GM20431 (cell line): ENCODE measurements around the gene USP30.

ENCODE experiments used
- in situ Hi-C: fragments of 300-500 bp; cut with MseI, MboI; formaldehyde crosslinking; loops from one replicate; pipeline ENCODE4 v1.15.0; 2020; ENCODE audit warnings: low sequenced_read_pairs; ENCODE audit not compliant: unreplicated experiment

USP30 gene

DNA sequence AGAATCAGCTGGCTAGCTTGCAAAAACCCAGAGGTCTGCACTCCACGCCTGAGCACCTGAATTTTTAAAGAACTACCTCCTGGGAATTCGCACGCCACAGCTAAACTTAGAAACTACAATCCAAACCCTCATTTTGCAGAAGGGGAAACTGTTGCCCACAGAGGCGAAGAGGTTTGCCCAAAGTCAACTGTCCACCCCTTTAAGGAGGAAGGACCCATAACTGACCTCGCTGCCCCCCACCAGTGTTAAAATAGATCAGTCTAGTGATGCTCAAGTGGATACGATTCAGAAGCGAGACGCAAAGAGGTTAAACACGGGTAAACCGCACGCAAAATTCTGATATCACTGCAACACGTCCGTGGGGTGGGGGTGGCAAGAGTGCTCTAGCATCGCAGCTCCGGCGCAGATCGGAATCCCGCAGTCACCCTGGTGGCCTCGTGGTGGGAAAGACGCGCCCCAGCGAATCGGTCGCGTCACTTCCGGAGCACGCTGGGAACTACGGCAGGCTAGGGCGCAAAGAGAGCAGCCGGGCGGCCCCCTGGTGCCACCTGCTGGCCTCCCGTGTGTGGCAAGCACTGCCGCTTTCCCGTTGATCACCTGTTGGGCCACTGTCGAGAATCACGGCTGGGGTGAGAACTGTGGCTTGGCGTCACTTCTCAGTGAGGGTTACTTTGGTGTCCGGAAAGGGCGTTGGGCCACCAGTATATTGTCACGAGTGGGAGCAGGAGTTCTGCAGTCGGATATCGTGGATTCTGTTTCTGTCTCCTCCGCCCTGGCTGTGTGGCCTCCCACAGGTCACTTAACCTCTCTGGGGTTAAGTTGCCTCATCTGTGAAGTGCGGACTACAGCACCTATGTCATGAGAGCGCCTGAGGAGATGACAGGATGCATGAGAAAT, 40.9 kb downstream of the USP30 start, which contains the start of gene ALKBH2:
TSS of gene ALKBH2 (minus strand) at position 451 of the 897 bp plus-strand sequence. CDS start 686 bp downstream, outside the sequence.
- in situ Hi-C loops = no loop called here

DNA sequence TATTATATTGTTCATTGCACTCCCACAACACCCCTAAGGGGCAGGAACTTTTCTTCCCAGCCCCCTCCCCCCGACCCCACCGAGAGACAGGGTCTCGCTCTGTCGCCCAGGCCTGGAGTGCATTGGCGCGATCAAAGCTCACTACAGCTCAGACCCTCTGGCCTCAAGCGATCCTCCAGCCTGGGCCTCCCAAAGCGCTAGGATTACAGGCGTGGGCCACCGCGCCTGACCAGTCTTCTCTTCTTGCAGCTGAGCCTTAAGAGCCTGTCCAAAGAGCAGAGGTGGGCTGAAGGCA, 44.7 kb downstream of the USP30 start:
- in situ Hi-C loops = no loop called here

DNA sequence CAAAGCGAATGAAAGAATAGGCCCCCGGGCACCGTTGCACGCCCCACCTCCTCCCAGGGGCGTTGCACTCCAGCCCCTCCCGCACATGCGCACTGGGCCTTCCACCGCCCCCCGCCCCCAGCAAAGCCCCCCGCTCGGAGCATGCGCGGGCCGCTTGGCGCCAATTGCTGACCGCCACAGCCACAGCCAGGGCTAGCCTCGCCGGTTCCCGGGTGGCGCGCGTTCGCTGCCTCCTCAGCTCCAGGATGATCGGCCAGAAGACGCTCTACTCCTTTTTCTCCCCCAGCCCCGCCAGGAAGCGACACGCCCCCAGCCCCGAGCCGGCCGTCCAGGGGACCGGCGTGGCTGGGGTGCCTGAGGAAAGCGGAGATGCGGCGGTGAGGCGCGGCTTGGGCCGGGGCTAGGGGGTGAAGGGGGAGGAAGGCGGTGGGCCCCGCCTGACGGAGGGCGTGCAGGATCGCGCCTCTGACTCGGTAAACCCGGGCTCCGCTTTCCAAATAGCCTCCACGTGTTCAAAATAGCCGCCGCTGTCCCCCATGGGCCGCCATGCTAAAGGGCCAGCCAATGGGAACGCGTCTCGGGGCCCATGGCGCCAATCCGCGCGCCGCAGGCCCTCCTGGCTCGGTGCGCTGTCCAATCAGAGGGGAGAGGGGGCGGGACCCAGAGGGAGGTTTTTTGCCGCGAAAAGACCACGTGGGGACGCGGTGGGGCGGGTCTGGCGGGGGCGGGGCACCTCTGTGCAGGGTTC, 45.2 kb downstream of the USP30 start, which contains the start of gene UNG:
TSS of gene UNG (plus strand) at position 163 of the 748 bp plus-strand sequence. CDS start at position 246, 83 bp downstream.
- in situ Hi-C loops = no loop called here

DNA sequence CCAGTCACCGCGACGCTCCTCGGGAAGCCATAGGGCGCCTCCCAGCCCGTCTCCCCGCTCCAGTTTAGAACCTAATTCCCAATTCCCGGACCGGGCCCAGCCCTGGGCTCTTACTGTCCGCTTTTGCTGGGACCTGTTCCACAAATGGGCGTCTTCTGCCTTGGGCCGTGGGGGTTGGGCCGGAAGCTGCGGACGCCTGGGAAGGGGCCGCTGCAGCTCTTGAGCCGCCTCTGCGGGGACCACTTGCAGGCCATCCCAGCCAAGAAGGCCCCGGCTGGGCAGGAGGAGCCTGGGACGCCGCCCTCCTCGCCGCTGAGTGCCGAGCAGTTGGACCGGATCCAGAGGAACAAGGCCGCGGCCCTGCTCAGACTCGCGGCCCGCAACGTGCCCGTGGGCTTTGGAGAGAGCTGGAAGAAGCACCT, 45.8 kb downstream of the USP30 start:
- in situ Hi-C loops = no loop called here

DNA sequence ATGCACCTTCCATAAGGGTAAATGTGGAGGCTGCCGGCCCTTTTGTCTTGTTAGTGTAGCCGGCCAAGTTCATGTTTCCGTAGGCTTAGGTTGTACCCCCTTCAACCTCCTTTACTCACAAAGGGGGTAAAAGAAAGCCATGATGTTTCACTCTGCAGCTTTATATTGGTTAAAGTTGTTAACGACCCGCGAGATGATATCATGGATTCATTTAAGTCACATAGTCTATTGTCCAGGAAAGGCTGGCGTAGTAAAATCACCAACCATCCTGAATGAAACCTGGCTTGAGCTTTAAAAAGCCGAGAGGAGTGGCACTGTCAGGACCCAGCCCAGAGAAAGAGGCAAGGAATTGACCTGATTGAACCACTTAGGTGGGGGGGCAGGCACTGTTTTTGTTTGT, 46.3 kb downstream of the USP30 start:
- in situ Hi-C loops = no loop called here

DNA sequence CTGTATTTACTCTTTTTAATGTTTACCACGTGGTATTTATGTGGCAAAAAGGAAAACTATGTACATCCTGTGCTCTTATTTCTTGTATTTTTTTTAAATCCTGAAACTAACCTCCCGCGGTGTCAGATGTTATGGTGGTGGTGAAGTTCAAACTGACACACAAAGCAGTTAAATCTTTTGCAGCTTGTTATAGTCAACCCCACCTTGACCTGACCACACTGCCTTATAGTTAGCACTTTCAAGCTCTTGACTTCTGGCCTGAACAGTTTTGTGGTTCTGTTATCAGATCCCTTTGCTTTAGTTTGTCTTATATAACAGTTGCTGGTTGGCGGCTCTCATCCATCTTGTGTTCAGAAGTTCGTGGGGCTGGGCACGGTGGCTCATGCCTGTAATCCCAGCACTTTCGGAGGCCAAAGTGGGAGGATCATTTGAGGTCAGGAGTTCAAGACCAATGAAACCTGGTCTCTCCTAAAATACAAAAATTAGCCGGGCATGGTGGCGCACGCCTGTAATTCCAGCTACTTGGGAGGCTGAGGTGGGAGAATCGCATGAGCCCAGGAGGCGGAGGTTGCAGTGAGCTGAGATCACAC, 47.1 kb downstream of the USP30 start:
- in situ Hi-C loops = no loop called here

DNA sequence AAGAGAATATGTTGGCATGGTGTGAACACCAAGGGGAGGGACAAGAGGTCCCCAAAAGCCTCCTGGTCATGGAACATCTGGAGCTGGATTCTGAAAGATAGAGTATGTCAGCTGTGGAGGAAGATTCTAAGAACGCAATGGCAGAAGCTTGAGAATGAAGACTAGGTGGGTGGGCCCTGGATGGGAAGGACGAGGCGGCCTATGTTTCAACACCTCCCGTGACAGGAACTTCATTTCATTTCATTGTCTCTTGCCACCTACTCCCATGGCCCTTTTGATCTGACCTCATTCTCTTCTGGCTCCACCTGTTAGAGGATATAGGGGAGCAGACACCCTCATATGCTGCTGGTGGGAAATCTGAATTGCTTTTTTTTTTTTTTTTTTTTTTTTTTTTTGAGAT, 48.4 kb downstream of the USP30 start:
- in situ Hi-C loops = no loop called here

DNA sequence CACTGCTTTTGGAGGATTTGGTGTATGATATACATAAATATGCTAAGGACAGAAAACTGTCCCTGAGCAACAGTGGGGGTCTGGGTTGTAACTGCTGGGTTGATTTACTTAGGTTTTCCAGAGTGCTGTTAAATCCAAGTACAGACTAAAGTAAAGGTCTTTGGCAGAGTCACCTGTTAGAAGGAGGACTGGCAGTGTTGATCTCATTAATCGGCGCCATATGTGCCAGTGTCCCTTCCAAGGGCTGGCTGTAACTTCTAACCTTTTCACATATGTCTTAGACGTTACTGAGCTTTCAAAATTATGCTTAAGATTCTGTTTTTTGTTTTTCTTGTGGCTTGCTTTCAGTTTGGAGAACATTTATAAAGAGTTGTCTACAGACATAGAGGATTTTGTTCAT, 50.1 kb downstream of the USP30 start:
- in situ Hi-C loops = no loop called here

DNA sequence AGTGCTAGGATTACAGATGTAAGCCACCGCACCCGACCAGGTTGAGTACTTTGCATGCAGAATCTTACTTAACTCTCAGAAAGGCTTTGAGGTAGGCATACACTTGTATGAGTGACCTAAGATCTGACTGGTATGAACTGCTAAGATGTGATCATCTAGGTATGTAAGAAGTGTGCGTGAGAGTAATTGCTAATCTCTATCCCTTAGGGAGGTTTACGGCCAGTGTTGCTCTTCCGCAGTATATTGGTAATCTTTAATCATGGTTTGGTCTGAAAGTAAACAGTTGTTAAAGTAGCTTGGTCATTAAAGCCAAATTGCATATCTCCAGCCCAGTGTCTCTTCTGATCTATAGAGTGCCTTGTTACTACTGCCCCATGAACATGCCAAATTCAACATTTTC, 52.8 kb downstream of the USP30 start:
- in situ Hi-C loops = no loop called here

DNA sequence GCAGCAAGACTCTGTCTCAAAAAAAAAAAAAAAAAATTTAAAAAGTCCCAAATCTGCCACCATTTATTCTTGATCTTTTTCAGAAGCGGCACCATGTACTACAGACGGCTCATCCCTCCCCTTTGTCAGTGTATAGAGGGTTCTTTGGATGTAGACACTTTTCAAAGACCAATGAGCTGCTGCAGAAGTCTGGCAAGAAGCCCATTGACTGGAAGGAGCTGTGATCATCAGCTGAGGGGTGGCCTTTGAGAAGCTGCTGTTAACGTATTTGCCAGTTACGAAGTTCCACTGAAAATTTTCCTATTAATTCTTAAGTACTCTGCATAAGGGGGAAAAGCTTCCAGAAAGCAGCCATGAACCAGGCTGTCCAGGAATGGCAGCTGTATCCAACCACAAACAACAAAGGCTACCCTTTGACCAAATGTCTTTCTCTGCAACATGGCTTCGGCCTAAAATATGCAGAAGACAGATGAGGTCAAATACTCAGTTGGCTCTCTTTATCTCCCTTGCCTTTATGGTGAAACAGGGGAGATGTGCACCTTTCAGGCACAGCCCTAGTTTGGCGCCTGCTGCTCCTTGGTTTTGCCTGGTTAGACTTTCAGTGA, 57.5 kb downstream of the USP30 start:
- in situ Hi-C loops = no loop called here

DNA sequence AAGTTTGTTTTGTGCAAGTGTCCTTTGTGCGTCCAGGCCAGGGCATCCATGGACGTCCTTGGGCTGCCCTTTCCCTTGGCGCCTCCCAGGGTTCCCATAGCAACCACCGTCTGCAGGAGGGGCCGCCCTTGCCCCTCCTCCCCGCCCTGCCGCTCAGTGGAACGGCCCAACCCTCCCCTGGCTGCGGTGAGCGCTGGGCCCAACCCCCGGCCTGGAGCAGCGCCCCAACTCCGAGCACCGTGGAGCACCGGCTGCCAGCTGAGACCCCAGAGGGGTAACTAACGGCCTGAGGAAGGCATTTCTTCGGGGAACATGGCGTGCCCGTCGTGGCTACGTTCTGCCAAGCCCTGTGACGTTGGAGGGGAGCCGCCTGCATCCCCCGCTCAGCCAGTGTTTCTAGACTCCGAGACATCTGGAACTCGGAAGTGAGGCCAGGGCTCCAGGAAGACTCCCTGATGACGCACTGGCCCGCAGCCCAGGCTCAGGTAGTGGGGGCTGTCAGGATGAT, 58.7 kb downstream of the USP30 start:
- in situ Hi-C loops = no loop called here

DNA sequence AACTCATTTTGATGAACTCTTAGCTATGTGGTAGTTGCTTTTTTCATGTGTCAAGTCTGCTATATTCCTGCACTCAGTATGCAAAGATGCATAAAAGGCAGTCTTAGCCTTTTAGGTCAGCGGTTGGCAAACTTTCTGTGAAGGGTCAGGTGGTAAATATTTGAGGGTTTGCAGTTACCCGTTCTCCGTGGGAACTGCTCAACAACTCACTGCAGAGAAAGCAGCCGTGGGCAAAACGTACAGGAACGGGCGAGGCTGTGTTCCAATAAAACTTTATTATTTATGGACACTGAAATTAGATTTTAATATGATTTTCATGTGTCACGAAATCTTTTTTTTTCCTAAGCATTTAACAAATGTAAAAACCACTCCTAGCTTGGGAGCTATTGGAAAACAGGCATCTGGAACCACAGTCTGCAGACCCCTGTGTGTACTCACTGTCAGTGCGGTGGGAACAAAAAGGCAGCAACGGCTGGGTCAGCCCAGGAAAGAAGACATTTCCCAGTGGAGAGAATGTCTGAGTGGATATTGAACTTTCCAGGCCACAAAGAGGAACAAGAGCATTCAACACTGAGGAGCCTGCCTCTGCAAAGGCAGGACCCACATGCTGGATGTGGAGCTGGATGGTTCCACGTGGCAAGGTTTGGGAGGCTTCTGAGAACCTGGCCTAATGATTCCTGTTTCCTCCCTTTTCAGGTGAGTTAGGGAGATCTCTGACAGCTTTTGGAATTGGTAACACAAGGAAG, 60.5 kb downstream of the USP30 start:
- in situ Hi-C loops = no loop called here

DNA sequence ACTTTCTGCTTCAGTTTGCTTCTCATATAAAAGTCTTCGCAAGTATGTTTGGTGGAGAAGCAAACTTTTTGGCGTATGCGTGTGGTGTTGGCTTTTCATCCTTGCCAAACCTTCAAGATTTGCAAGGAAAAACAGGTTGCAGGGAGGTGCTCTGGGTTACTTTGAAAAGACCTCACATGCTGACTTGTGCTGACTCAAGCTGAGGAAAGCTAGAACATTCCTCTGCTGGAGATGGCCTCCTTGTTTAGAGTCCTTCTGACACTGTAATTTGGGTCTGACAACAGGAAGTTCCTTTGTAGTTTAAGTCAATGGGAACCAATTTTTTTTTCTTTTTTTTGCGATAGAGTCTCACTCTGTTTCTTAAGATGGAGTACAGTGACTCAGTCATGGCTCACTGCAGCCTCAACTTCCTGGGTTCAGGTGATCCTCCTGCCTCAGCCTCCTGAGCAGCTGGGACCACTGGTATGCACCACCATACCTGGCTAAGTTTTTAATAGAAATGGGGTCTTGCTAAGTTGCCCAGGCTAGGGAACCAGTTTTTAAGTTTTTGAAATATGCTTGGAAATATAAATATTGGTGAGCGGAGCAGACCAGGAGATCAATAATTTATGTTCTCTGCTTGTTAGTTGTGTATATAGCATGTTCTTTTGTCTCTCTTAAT, 61.4 kb downstream of the USP30 start:
- in situ Hi-C loops = no loop called here

DNA sequence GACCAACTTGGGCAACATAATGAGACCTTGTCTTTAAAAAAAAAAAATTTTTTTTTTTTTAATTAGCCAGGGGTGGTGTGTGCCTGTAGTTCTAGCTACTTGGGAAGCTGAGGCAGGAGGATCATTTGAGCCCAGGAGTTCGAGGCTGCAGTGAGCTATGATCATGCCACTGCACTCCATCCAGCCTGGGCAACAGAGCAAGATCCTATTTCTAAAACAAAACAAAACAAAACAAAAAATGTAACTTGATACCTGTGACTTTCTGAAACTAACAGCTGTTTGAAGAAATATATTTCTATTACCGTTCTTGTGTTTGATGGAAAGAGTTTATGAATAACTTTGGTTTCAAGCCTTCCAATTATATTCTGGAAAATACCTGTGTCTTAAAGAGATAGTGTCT, 62.3 kb downstream of the USP30 start:
- in situ Hi-C loops = no loop called here

DNA sequence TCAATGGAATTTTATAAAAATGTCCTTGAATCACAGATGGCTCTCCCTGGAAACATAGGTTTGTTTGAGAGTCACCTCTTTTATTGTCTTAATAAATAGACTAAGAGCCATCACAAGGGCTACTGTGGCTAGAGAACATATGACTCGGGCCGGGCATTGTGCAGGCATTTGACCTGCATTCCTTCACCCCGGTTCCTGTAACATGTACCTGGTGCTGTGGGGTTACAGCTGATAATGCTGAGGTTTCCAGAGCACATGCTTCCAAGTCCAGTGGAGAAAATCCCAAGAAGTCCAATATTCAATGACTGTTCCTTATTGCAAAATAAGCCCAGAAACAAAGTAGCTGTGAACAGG, 63.0 kb downstream of the USP30 start:
- in situ Hi-C loops = no loop called here

DNA sequence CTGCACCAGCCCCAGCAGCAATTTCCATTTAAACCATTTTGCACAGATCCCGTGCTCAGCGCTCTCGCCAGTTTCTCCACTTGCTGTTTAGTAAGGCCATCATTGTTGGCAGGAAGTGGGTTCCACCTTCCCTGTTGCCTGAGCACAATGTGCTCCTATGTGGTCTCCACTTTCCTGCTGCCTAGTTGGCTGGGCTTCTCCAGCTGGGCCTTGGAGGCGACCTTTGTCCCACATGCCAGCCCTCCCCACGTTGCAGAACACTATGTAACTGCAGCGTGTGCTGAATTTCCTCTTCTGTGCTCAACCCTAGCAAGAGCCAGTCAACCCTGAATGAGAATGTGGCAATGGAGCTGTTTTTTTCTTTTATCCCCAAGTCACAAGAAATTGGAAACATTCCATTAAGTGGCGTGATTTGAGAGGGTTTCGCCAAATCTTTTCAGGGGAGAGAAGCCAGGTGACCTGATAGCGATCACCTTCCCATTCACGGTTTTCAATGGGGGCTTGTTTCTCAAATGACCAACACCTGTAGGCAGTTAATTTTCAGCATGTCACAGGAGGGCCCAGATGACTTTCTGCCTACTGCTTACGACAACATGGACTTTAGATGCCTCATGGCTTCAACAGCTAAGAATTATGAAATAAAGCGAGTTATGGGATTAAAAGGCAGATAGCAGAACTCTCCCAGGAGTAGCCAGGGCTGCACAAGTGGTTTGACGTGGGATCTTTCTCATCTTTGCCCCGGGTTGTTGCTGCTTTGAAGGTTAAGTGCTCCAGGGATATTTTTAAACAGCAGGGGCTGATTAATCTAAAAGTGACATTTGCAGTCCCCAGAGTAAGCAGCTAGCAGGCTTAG, 63.6 kb downstream of the USP30 start, which contains the start of gene ACACB:
TSS of gene ACACB (plus strand) at position 830 of the 853 bp plus-strand sequence. CDS start 22,819 bp downstream, outside the sequence.
- in situ Hi-C loops = no loop called here

DNA sequence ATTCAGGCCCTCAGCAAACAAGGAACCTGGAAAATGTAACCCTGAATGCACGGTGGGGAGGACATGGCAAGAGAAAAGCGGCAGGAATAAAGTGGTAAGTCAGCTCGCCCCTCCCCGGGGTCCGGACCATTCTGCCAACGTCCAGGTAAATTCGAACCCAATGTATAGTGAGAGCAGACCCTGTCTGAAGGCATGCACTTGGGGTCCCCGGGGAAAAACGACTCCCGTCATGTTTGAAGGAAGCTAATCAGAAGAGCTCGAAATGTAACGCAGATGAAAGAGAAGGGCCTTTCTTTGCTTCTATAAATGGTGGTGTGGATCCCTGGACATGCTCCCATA, 64.2 kb downstream of the USP30 start:
- in situ Hi-C loops = no loop called here

DNA sequence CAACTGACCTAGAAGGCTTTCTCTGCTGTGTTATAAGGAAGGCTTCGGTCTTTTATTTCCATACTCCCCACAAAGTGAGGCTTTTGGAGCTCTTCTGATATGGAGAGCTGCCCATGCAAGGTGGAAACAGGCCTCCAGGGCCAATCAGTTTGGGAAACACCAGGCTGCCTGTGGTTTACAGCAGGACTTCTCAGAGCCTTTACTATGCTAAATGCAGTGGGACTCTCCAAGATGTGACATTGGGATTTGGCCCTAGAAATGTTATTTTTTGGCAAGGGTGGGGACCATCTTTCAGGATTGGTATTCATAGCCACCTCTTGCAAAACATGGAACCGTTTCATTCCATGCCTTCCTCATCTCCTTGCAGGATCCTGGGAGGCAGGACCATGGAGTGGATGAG, 67.7 kb downstream of the USP30 start:
- in situ Hi-C loops = no loop called here
